ENCODE measurements around the gene RRAS. TPM values are rescaled to one million over a fixed set of nuclear protein-coding genes. Genes with fewer than 3 reads are reported as not detected.

The RRAS gene
- total and polyA plus RNA-seq, 4 donors: 4.1 to 18.5 (median 11.1) TPM

DNA sequence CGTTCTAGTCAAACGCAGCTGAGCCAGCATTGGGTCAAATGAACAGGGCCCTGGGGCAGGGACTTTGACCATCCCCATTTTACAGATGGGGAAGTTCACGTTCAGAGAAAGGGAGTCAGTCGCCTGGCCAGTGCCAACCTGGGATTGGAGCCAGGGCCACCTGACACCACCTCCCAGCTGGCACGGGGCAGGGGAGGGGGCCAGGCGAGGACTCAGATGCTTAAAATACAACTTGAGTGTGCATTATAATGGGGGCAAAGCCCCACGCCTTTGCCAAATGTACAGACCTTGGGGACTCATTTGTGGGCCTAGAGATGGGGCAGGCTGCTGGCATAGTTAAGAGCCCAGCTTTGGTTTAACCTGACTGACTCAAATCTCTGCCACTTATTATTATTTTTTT is 34.3 kb downstream of the RRAS start:
- peaks cover 8 to 23% (median 11%) of the 10 kb centered on the region in 4 donors for H3K36me3 ChIP-seq (ENCODE audit: control insufficient read depth in 4 of 4, insufficient read depth in 3 of 4, low read depth in 1 of 4, low read length in 3 of 4)
- DNase-seq (ENCODE audit: low spot score): no peak

DNA sequence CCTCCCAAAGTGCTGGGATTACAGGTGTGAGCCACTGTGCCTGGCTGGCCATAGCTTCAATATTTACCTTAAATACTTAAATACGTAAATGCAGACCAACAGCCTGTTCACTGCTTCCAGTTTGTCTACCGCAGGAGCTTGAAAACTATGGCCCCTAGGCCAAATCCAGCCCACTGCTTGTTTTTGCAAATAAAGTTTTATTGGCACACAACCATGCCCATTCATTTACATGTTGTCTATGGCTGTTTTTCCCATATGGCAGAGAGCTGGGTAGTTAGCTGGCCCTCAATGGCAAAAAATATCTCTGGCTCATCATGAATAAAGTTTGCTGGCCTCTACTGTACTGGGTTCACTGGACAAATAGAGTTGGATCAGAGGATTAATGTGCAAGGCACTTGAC is 37.1 kb downstream of the RRAS start:
- Histone ChIP-seq H3K9me3 (ENCODE audit: control insufficient read depth in 4 of 4, low read length in 3 of 4) (no peaks in the 10 kb centered on the region), H3K4me1 (ENCODE audit: control insufficient read depth in 4 of 4, insufficient read depth in 4 of 4, low read length in 3 of 4) (no peaks in the 10 kb centered on the region), H3K27ac (ENCODE audit: low read depth in 1 of 2, low read length in 2 of 2) (no peak overlapping the region), H3K4me3 (ENCODE audit: low read depth in 1 of 3, low read length in 3 of 3) (no peak overlapping the region), H3K9ac (ENCODE audit: low read depth in 1 of 2, low read length in 2 of 2) (no peak overlapping the region), H3K27me3 (ENCODE audit: control insufficient read depth in 4 of 4, insufficient read depth in 4 of 4, low read length in 3 of 4) (no peaks in the 10 kb centered on the region), H3K36me3 (ENCODE audit: control insufficient read depth in 4 of 4, insufficient read depth in 3 of 4, low read depth in 1 of 4, low read length in 3 of 4) (peaks cover 13 to 32% (median 22%) of the 10 kb centered on the region in 4 donors)
- 96% methylated on average over 2 of the region's 2 CpGs for WGBS
- DNase-seq (ENCODE audit: low spot score): no peak
- TF ChIP-seq, protein P1, sequence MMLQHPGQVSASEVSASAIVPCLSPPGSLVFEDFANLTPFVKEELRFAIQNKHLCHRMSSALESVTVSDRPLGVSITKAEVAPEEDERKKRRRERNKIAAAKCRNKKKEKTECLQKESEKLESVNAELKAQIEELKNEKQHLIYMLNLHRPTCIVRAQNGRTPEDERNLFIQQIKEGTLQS (IDR thresholded peaks at IDR 0.05): no peak
- TF ChIP-seq, protein P2, sequence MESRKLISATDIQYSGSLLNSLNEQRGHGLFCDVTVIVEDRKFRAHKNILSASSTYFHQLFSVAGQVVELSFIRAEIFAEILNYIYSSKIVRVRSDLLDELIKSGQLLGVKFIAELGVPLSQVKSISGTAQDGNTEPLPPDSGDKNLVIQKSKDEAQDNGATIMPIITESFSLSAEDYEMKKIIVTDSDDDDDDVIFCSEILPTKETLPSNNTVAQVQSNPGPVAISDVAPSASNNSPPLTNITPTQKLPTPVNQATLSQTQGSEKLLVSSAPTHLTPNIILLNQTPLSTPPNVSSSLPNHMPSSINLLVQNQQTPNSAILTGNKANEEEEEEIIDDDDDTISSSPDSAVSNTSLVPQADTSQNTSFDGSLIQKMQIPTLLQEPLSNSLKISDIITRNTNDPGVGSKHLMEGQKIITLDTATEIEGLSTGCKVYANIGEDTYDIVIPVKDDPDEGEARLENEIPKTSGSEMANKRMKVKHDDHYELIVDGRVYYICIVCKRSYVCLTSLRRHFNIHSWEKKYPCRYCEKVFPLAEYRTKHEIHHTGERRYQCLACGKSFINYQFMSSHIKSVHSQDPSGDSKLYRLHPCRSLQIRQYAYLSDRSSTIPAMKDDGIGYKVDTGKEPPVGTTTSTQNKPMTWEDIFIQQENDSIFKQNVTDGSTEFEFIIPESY (IDR thresholded peaks at IDR 0.05): no peak
- TF ChIP-seq GABPA (IDR thresholded peaks at IDR 0.05 in 1 of 2, conservative IDR thresholded peaks at IDR 0.05 in 1 of 2) (no peak), HNF4A (conservative IDR thresholded peaks at IDR 0.05) (no peak), YY1 (IDR thresholded peaks at IDR 0.05) (no peak), RAD21 (IDR thresholded peaks at IDR 0.05) (no peak), HNF4G (IDR thresholded peaks at IDR 0.05) (no peak), NR2F2 (IDR thresholded peaks at IDR 0.05) (no peak), FOXA2 (IDR thresholded peaks at IDR 0.05) (no peak), SP1 (IDR thresholded peaks at IDR 0.05) (no peak)
- TF ChIP-seq, protein P3, sequence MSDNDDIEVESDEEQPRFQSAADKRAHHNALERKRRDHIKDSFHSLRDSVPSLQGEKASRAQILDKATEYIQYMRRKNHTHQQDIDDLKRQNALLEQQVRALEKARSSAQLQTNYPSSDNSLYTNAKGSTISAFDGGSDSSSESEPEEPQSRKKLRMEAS (IDR thresholded peaks at IDR 0.05): no peak

More for the DNA sequence above, 34.3 kb downstream of the RRAS start:
- H3K4me1 ChIP-seq (ENCODE audit: control insufficient read depth in 4 of 4, insufficient read depth in 4 of 4, low read length in 3 of 4): no peaks in the 10 kb centered on the region
- no peaks in the 10 kb centered on the region for H3K9me3 ChIP-seq (ENCODE audit: control insufficient read depth in 4 of 4, low read length in 3 of 4)
- H3K27ac ChIP-seq (ENCODE audit: low read depth in 1 of 2, low read length in 2 of 2): no peak overlapping the region
- H3K9ac ChIP-seq (ENCODE audit: low read depth in 1 of 2, low read length in 2 of 2): no peak overlapping the region
- H3K27me3 ChIP-seq (ENCODE audit: control insufficient read depth in 4 of 4, insufficient read depth in 4 of 4, low read length in 3 of 4): no peaks in the 10 kb centered on the region
- TF ChIP-seq EGR1 (IDR thresholded peaks at IDR 0.05; ENCODE audit: low read depth in 2 of 2) (no peak), NR2F2 (IDR thresholded peaks at IDR 0.05) (no peak), RAD21 (IDR thresholded peaks at IDR 0.05) (no peak), HNF4A (conservative IDR thresholded peaks at IDR 0.05) (no peak)
- TF ChIP-seq, protein P1 (IDR thresholded peaks at IDR 0.05): no peak
- TF ChIP-seq, protein P4, sequence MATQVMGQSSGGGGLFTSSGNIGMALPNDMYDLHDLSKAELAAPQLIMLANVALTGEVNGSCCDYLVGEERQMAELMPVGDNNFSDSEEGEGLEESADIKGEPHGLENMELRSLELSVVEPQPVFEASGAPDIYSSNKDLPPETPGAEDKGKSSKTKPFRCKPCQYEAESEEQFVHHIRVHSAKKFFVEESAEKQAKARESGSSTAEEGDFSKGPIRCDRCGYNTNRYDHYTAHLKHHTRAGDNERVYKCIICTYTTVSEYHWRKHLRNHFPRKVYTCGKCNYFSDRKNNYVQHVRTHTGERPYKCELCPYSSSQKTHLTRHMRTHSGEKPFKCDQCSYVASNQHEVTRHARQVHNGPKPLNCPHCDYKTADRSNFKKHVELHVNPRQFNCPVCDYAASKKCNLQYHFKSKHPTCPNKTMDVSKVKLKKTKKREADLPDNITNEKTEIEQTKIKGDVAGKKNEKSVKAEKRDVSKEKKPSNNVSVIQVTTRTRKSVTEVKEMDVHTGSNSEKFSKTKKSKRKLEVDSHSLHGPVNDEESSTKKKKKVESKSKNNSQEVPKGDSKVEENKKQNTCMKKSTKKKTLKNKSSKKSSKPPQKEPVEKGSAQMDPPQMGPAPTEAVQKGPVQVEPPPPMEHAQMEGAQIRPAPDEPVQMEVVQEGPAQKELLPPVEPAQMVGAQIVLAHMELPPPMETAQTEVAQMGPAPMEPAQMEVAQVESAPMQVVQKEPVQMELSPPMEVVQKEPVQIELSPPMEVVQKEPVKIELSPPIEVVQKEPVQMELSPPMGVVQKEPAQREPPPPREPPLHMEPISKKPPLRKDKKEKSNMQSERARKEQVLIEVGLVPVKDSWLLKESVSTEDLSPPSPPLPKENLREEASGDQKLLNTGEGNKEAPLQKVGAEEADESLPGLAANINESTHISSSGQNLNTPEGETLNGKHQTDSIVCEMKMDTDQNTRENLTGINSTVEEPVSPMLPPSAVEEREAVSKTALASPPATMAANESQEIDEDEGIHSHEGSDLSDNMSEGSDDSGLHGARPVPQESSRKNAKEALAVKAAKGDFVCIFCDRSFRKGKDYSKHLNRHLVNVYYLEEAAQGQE (IDR thresholded peaks at IDR 0.05): no peak
- WGBS: 72% methylated on average over 7 of the region's 7 CpGs
- H3K4me3 ChIP-seq (ENCODE audit: low read depth in 1 of 3, low read length in 3 of 3): no peak overlapping the region

All from liver (tissue), 9 donors.